Transverse colon (tissue), 4 donors: ENCODE results near the gene CDK15. TPM values are rescaled to one million over a fixed set of nuclear protein-coding genes. Genes with fewer than 3 reads are reported as not detected.
"Not testable (repeated sequence)": the region's sequence is repeated elsewhere in the genome, so short reads cannot be mapped to it uniquely, and the experiment has no call there.

Experiments used
- DNase-seq: peaks from one replicate; pipeline ENCODE4 v3.0.0-alpha.2; 2019
- H3K27ac ChIP-seq, 4 donors: fragments of 200-600 bp; sonication (generic); 2 replicates each; pipeline ENCODE4 v1.5.1; 2016 to 2018; ENCODE audit warnings: inconsistent platforms in 4 of 4
- H3K27me3 ChIP-seq: fragments of 200-600 bp; sonication (generic); 2 replicates; pipeline ENCODE4 v1.5.1; 2017; ENCODE audit warnings: inconsistent platforms
- H3K36me3 ChIP-seq, 4 donors: fragments of 200-600 bp; sonication (generic); 2 replicates each; pipeline ENCODE4 v1.5.1; 2017 to 2019; ENCODE audit warnings: inconsistent platforms in 4 of 4
- H3K4me1 ChIP-seq, 4 donors: fragments of 200-600 bp; sonication (generic); 2 replicates each; pipeline ENCODE4 v1.5.1; 2017 to 2020; ENCODE audit warnings: inconsistent platforms in 4 of 4
- H3K4me3 ChIP-seq, 4 donors: fragments of 200-600 bp; sonication (generic); 1 replicate in 1 of 4; 2 replicates in 3 of 4; pipeline versions ENCODE4 v1.5.1 to v1.6.1; 2017 to 2019; ENCODE audit warnings: inconsistent platforms in 4 of 4
- H3K9me3 ChIP-seq, 2 donors: fragments of 200-600 bp; sonication (generic); 2 replicates each; pipeline ENCODE4 v1.5.1; 2017 to 2019; ENCODE audit warnings: inconsistent platforms in 2 of 2
- CTCF ChIP-seq, 5 experiments: fragments of 200-600 bp in 3 of 5; fragments of 450-650 bp in 2 of 5; sonication (generic) in 3 of 5; IDR thresholded peaks; 1 replicate in 2 of 5; 2 replicates in 3 of 5; pipeline ENCODE4 v1.5.1; 2016 to 2017; ENCODE audit warnings: antibody characterized with exemption in 5 of 5, inconsistent platforms in 3 of 5, mild to moderate bottlenecking in 2 of 5, moderate library complexity in 1 of 5
- EP300 ChIP-seq: sonication (generic); formaldehyde crosslinking; IDR thresholded peaks from one replicate; pipeline ENCODE4 v1.6.1; 2017; ENCODE audit warnings: antibody characterized with exemption, low read depth
- POLR2A ChIP-seq: fragments of 450-650 bp; IDR thresholded peaks from one replicate; pipeline ENCODE4 v1.6.1; 2016; ENCODE audit warnings: antibody characterized with exemption, mild to moderate bottlenecking, moderate library complexity
- POLR2AphosphoS5 ChIP-seq, 3 donors: sonication (generic); formaldehyde crosslinking; IDR thresholded peaks; one replicate each; pipeline ENCODE4 v1.6.1; 2016; ENCODE audit warnings: antibody characterized with exemption in 3 of 3
- WGBS, 2 donors: methylation state at CpG; one replicate each; pipeline ENCODE4 v1.1.5; 2018; ENCODE audit warnings: low coverage in 1 of 2; 5-methylcytosine and 5-hydroxymethylcytosine counted together
- in situ Hi-C, 4 donors: fragments of 200-750 bp; cut with MboI; loops; one replicate each; pipeline versions ENCODE4 v1.15.0 to v1.15.1; 2017; ENCODE audit warnings: low sequenced_read_pairs in 3 of 4, low pct_ligation_motif_present in 1 of 4, low pct_unique_long_range_greater_than_20kb in 1 of 4
- intact Hi-C: fragments of 100-400 bp; cut with DNase I; formaldehyde crosslinking; loops from one replicate; pipeline ENCODE4 v1.15.1; 2023; ENCODE audit warnings: low total_unique reads
- total RNA-seq, 4 donors: library from RNA; depleted of rRNA; stranded (reverse); fragments of >200 nt; gene quantifications; one replicate each; pipeline ENCODE4 v1.1.0, GENCODE V29; 2016

The CDK15 gene
- total RNA-seq, 4 donors from 2014 or later, result 0.14 to 0.79 TPM; not detected in 2

- in situ Hi-C loops, result no loop called here
- Histone ChIP-seq H3K36me3 (no peaks in the 10 kb centered on the region), H3K4me1 (no peaks in the 10 kb centered on the region), H3K27ac (peak overlapping the region in 1 of 4 donors; percentile 33), H3K9me3 (no peaks in the 10 kb centered on the region), H3K4me3 (no peak overlapping the region), H3K27me3 (peaks cover 3% of the 10 kb centered on the region)
- no peak for DNase-seq
- TF ChIP-seq CTCF (IDR thresholded peaks at IDR 0.05), result no peak
- TF ChIP-seq POLR2AphosphoS5 (IDR thresholded peaks at IDR 0.05), result no peak
- no peak for TF ChIP-seq EP300
- no peak for TF ChIP-seq POLR2A
- intact Hi-C loops, result no loop called here
- 60 to 79% methylated on average over 5 to 8 of the region's 8 CpGs for WGBS, 2 donors
These were observed 1.2 kb downstream of the CDK15 start for GRCh38 chr2:201807452-201807999.

- 53 to 69% methylated on average over 2 of the region's 2 CpGs for WGBS, 2 donors
- in situ Hi-C loops, result no loop called here
- intact Hi-C loops, result no loop called here
- Histone ChIP-seq H3K4me3 (no peak overlapping the region), H3K27me3 (no peaks in the 10 kb centered on the region), H3K27ac (no peak overlapping the region), H3K36me3 (no peaks in the 10 kb centered on the region), H3K4me1 (no peaks in the 10 kb centered on the region), H3K9me3 (no peaks in the 10 kb centered on the region)
- DNase-seq, result no peak
- no peak for TF ChIP-seq CTCF (IDR thresholded peaks at IDR 0.05)
- TF ChIP-seq EP300, result no peak
- TF ChIP-seq POLR2AphosphoS5 (IDR thresholded peaks at IDR 0.05), result no peak
- TF ChIP-seq POLR2A, result no peak
These were observed 1.7 kb downstream of the CDK15 start for GRCh38 chr2:201808027-201808426.

GRCh38 chr2:201809633-201810032 lies 3.3 kb downstream of the CDK15 start:
- Histone ChIP-seq H3K4me3 (no peak overlapping the region), H3K9me3 (no peaks in the 10 kb centered on the region), H3K27me3 (no peaks in the 10 kb centered on the region), H3K36me3 (no peaks in the 10 kb centered on the region), H3K4me1 (no peaks in the 10 kb centered on the region), H3K27ac (no peak overlapping the region)
- no peak for DNase-seq
- in situ Hi-C loops, result no loop called here
- intact Hi-C loops, result no loop called here
- TF ChIP-seq EP300 (no peak), CTCF (IDR thresholded peaks at IDR 0.05) (no peak), POLR2A (no peak), POLR2AphosphoS5 (IDR thresholded peaks at IDR 0.05) (no peak)
- 83 to 92% methylated on average over 1 to 3 of the region's 4 CpGs for WGBS, 2 donors

- intact Hi-C loops, in situ Hi-C loops, H3K27ac ChIP-seq, H3K4me1 ChIP-seq, DNase-seq, H3K9me3 ChIP-seq, H3K27me3 ChIP-seq, H3K4me3 ChIP-seq, H3K36me3 ChIP-seq: not testable (repeated sequence)
- WGBS, 2 donors, result 94% methylated on average over 7 of the region's 7 CpGs; no CpG with 5 or more reads in 1 of the 2 donors
These were observed 4.3 kb downstream of the CDK15 start for GRCh38 chr2:201810604-201811003.
